Neutrophil (primary cell): ENCODE data around the gene LRP4.
A peak's percentile ranks its signal among the peaks of the same experiment; 100 is the strongest.

Source experiments
- H3K27ac ChIP-seq: fragments of 200-600 bp; sonication (generic); 2 replicates; pipeline ENCODE4 v1.5.1; 2016; ENCODE audit warnings: mild to moderate bottlenecking, moderate library complexity
- H3K27me3 ChIP-seq: fragments of 200-600 bp; sonication (generic); 2 replicates; pipeline ENCODE4 v1.6.0; 2016; ENCODE audit warnings: mild to moderate bottlenecking
- H3K36me3 ChIP-seq: fragments of 200-600 bp; sonication (generic); 2 replicates; pipeline ENCODE4 v1.5.1; 2017
- H3K4me1 ChIP-seq, 2 experiments: fragments of 200-600 bp in 1 of 2; sonication (generic) in 1 of 2; 1 replicate in 1 of 2; 2 replicates in 1 of 2; pipeline versions ENCODE4 v1.5.1 to v1.6.1; 2013 to 2016; ENCODE audit warnings: low read depth in 1 of 2, low read length in 1 of 2, mild to moderate bottlenecking in 1 of 2, moderate library complexity in 1 of 2; ENCODE audit not compliant: control insufficient read depth in 1 of 2, insufficient read depth in 1 of 2
- H3K4me3 ChIP-seq, 2 experiments: fragments of 200-600 bp in 1 of 2; sonication (generic) in 1 of 2; 1 replicate in 1 of 2; 2 replicates in 1 of 2; pipeline ENCODE4 v1.5.1; 2013 to 2016; ENCODE audit warnings: low read depth in 1 of 2, low read length in 1 of 2, mild to moderate bottlenecking in 1 of 2, moderate library complexity in 1 of 2
- H3K9me3 ChIP-seq: fragments of 200-600 bp; sonication (generic); 2 replicates; pipeline ENCODE4 v1.5.1; 2016
- TF ChIP-seq, protein P1 (sequence below): fragments of 200-600 bp; sonication (generic); IDR thresholded peaks from 2 replicates; pipeline ENCODE4 v1.5.1; 2016; ENCODE audit warnings: antibody characterized with exemption

LRP4 gene

GRCh38 chr11:46948378-46949131 lies 30.2 kb upstream of the LRP4 start:
- H3K4me1 ChIP-seq: no peaks in the 10 kb centered on the region
- no peaks in the 10 kb centered on the region for H3K36me3 ChIP-seq
- H3K27ac ChIP-seq: no peak overlapping the region
- no peaks in the 10 kb centered on the region for H3K9me3 ChIP-seq
- H3K4me3 ChIP-seq: no peak overlapping the region
- no peaks in the 10 kb centered on the region for H3K27me3 ChIP-seq
- TF ChIP-seq, protein P1, sequence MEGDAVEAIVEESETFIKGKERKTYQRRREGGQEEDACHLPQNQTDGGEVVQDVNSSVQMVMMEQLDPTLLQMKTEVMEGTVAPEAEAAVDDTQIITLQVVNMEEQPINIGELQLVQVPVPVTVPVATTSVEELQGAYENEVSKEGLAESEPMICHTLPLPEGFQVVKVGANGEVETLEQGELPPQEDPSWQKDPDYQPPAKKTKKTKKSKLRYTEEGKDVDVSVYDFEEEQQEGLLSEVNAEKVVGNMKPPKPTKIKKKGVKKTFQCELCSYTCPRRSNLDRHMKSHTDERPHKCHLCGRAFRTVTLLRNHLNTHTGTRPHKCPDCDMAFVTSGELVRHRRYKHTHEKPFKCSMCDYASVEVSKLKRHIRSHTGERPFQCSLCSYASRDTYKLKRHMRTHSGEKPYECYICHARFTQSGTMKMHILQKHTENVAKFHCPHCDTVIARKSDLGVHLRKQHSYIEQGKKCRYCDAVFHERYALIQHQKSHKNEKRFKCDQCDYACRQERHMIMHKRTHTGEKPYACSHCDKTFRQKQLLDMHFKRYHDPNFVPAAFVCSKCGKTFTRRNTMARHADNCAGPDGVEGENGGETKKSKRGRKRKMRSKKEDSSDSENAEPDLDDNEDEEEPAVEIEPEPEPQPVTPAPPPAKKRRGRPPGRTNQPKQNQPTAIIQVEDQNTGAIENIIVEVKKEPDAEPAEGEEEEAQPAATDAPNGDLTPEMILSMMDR: no peak

DNA sequence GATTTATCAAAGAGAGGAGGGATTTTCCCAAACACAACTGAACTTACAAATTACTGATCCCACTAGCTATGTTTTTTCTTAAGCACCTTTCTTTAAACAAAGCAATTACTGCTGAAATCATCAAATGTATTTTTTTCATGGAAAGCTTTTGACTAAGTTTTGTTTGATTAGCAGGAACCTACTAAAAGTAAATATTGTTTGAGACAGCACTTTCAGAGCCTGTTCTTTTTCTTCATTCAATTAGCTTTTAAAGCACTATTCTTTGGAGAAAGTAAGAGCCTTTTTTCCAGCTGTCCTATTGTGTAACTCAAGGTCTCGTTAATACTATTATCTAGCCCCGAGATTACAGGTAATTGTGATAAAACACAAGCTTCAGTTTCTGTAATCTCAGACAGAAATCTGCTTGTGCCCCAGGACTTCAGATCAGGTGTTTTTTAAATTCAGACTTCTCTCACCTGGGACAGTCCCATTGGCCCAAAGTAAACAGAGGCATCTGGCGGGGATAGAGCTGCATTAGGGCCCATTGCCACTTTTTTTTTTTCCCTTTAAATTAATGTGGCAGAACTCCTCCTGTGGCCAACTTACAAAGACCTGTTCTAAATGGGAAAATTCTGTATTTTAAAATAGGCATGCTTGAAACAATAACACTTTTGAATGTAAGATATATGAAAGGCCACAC lies 29.2 kb upstream of the LRP4 start:
- no peak overlapping the region for H3K4me3 ChIP-seq
- H3K4me1 ChIP-seq: no peaks in the 10 kb centered on the region
- no peaks in the 10 kb centered on the region for H3K36me3 ChIP-seq
- H3K9me3 ChIP-seq: no peaks in the 10 kb centered on the region
- TF ChIP-seq, protein P1: no peak
- H3K27ac ChIP-seq: no peak overlapping the region
- no peaks in the 10 kb centered on the region for H3K27me3 ChIP-seq

DNA sequence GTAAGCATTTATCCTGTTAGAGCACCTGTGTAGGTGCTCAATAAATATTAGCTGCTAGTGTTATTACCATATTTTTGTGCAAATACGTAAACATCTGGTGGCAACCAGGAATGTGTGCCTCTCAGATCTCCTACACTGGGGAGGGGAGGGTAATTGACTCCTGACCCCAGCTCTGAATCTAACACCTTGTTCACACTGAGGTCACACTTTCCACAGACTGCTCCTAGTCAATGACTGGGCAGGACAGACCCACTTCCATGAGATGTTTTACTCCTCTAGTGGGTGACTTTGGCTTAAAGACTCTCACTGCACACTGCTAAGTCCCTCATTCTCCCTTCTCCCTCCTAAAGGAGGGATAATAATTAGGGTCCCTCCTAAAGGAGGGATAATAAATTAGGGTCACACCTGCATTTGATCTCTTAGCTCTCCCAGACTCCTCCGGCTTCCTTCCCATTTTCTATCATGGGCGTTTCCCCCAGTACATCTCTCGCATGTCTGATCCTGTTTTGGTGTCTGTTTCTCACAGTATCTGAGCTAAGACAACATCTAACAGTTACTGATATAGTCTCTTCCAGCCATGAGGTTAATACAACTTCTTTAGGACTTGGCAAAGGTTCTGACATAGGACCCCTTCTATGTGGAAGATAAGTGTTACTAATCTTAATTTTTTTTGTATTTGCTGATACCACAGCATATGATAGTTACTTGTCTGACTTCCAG lies 26.2 kb upstream of the LRP4 start:
- Histone ChIP-seq H3K27me3 (no peaks in the 10 kb centered on the region), H3K36me3 (no peaks in the 10 kb centered on the region), H3K4me3 (no peak overlapping the region), H3K27ac (no peak overlapping the region), H3K9me3 (no peaks in the 10 kb centered on the region), H3K4me1 (no peaks in the 10 kb centered on the region)
- TF ChIP-seq, protein P1: no peak

DNA sequence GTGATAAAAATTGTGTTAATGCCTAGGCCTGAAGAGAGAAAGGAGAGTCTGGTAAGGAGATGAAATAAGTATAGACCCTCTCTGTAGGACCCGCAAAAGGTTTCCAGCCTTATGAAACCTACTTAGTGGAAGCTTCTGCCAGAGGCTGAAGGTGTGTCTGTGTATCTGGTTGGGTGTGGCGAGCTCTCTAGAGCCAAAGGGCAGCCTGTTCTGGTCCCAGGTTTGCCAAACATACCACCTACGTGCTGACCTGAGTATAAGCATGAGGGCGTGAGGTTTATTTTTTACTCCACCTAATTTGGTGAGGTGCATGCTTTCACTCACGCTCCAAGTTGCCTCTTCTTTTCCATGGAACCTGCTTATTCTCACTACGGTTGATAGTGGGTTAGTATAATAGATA lies 23.8 kb upstream of the LRP4 start:
- no peaks in the 10 kb centered on the region for H3K27me3 ChIP-seq
- H3K27ac ChIP-seq: no peak overlapping the region
- H3K4me3 ChIP-seq: no peak overlapping the region
- no peaks in the 10 kb centered on the region for H3K36me3 ChIP-seq
- TF ChIP-seq, protein P1: no peak
- H3K4me1 ChIP-seq: peaks cover 0 to under 1% of the 10 kb centered on the region in 2 experiments
- no peaks in the 10 kb centered on the region for H3K9me3 ChIP-seq

DNA sequence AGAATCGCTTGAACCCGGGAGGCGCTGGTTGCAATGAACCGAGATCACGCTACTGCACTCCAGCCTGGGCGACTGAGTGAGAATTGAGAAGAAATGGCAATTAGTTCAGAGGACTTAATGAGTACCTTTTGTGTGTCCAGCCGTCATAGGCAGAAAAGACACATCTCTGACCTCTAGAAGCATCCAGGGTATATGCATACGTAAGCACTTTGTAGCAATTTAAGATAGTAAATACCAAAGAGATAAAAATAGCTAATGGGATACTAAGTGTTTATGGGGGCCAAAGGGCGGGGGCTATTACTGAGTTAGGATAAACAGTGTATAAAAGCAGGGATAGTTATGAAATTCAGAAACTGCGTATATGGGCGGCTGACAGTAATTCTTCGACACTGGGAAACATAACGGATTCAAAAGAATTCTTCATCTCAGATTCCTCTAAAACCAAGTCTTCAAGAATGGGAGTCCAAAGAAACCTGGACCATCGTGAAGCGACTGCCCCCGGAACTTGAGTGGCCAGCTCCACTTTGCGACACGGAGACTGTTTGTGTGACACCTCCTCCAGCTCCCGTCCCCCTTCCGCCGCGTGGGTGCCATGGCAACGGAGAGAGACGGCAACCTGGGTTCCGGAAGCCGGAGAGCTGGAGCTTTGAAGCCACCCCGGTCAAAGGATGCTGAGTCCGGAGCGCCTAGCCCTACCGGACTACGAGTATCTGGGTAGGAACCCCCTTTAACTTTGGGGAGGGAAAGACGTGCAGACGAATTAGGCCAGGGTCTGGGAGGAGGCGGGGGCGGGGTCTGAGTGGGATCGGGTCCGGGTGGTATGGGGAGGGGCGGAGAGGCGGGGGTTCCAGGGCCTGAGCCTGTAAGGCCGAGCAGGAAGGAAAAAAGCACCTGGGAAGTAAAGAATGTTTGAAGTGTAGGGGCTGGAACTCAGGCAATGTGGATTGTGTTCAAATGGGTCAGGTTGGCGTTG lies 18.1 kb upstream of the LRP4 start, which contains the start of gene CSTPP1:
Gene CSTPP1, plus strand, starts transcription at position 624 of the 973 bp plus-strand sequence. Its CDS starts 45 bp downstream, at position 669.
- Histone ChIP-seq H3K4me3 (peak within 1 kb of the TSS; percentile 58), H3K27me3 (peaks cover 7% of the 10 kb centered on the region), H3K4me1 (peaks cover 4 to 6% of the 10 kb centered on the region in 2 experiments), H3K36me3 (no peaks in the 10 kb centered on the region), H3K27ac (peak within 1 kb of the TSS; percentile 25), H3K9me3 (no peaks in the 10 kb centered on the region)
- TF ChIP-seq, protein P1: no peak
